SU-DHL-6 (cell line): ENCODE measurements around the gene ACY1.

Source experiments
- CTCF ChIP-seq: fragments of 200-600 bp; sonication (generic); IDR thresholded peaks from one replicate; pipeline ENCODE4 v1.5.1; 2017; ENCODE audit warnings: antibody characterized with exemption, mild to moderate bottlenecking, low read length, moderate library complexity; ENCODE audit not compliant: insufficient read depth, poor library complexity, severe bottlenecking
- EZH2phosphoT487 ChIP-seq: fragments of 200-600 bp; sonication (generic), shearing (Covaris generic); conservative IDR thresholded peaks from 2 replicates; pipeline ENCODE4 v1.6.1; 2018; ENCODE audit warnings: mild to moderate bottlenecking, antibody characterized with exemption, low read length, moderate library complexity, mixed read lengths

GRCh38 chr3:52036222-52036694 is 52.9 kb downstream of the ACY1 start:
- no peak for TF ChIP-seq CTCF
- no peak for TF ChIP-seq EZH2phosphoT487
